H54 (cell line): ENCODE data around the gene MYL10.

Source experiments
- DNase-seq: peaks from one replicate; pipeline ENCODE4 v3.0.0; 2011; ENCODE audit warnings: low spot score, mixed read lengths; ENCODE audit not compliant: insufficient read length
- FAIRE-seq: peaks from 3 replicates; lab custom pipeline; 2011; peaks lifted over from hg19 to GRCh38; lab: Jason Lieb, UNC
- POLR2A ChIP-seq: IDR thresholded peaks from 2 replicates; pipeline ENCODE4 v1.6.1; 2011; ENCODE audit warnings: low read depth, mild to moderate bottlenecking, low read length

The MYL10 gene

DNA sequence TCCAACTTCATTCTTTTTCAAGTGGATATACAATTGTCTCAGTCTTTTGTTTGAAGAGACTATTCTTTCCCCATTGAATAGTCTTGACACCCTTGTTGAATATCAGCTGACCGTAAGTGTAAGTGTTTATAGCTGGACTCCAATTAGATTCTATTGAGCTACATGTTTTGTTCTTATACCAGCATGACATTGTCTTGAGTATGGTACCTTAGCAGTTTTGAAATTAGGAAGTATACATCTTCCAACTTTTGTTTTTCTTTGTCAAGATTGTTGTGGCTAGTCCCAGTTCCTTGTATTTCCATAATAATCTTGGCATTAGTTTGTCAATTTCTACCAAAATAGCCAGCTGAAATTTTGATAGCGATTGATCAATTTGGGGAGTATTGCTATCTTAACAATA, 56.9 kb downstream of the MYL10 start:
- DNase-seq: no peak
- FAIRE-seq: no peak
- TF ChIP-seq POLR2A: no peak

DNA sequence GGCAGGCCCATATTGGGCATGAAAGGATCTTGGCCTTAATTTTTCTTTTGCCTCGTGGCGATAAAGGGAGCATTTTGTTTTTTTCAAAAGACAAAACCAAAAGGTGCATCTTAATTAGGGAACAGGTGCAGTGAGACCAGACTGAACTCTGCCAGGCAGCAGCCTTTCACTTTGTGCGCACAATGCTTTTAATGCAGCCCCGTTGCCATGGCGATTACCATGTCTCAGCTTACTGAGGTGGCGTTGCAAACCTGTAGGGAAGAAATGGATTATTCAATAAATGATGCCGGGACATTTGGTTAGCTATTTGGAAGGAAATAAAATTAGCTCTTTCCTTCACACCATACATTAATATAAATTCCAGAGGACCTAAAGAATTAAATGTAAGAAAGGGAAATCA, 61.9 kb downstream of the MYL10 start:
- FAIRE-seq (no peak), DNase-seq (no peak)
- no peak for TF ChIP-seq POLR2A

DNA sequence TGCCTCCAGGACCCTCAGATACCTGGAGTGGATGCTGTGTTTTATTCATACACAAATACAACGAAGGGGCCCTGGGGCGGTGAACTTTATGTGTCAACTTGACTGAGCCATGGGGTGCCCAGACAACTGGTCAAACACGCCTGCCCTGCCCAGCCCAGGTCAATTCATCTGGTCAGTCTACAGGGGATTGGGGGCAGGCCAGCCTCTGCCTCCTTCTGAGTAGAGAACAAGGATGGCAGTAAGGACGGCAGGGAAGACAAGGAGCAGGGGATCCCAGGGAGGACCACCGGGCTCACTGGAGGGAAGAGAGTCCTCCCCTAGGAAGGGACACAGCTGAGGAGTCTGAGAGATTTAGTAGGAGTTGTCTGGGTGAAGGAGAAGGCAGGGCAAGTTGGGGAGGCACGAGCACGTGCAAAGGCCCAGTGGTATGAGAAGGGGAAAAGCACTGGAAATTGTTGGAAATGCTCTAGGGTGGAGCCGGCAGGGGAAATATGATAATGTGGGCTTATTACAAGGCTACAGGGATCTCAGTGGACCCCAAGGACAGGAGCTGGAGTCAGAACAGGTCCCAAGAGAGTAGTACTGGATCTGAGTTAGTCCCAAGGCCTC, 63.4 kb downstream of the MYL10 start:
- no peak for DNase-seq
- FAIRE-seq: no peak
- TF ChIP-seq POLR2A: no peak

DNA sequence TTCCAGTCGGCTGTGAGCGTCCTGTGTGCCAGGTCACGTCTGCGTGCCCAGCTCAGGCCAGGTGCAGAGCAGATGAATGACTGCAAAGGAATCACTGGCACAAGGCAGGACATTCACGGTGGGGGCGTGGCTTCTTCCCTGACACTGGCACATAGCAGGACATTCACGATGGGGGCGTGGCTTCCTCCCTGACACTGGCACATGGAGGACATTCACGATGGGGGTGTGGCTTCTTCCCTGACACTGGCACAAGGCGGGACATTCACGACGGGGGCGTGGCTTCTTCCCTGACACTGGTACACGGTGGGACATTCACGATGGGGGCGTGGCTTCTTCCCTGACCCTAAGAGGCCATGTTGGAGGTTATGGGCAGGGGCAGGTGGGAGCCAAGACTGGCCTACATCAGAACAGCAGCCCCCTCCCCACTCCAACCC, 64.3 kb downstream of the MYL10 start:
- no peak for FAIRE-seq
- TF ChIP-seq POLR2A: no peak
- DNase-seq: no peak

DNA sequence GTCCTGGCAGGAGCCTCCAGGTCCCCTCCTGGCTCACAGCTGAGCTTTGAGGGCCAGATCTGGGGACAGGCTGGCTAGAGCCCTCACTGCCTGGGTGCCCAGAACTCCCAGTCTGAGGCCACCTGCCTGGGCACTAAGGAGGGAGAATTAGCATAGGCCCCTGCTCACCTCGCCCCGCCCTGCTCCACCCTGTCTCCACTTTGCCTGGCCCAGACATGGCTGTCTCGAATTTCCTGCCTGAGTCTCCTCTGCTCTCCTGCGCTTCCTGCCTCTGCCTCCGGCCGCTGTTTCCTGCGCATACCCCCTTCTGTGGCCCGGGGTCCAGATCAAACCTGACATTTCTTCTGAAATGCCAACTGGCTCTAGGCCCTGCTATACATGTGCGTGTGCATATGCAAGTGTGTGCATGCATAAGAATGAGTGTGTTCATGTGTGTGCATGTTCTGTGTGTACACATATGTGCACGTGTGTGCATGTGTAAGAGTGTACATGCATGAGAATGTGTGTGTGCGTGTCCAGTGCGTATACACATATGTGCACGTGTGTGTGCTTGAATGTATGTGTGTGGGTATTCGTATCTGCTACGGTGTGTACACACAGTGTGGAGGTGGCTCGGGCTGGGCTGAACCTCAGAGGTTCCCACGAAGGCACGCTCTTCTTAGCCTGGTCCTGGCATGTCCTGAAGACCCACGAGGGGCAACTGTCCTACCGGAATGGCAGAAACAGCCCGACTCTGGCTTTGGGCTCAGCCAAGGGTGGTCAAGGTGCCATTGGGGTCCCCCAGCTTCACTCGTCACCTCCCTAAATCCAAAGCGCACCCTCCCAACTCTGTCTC, 64.9 kb downstream of the MYL10 start:
- TF ChIP-seq POLR2A: no peak
- DNase-seq (no peak), FAIRE-seq (no peak)
